GM19438 (cell line): ENCODE results near the gene RBFOX1.

Experiments
- ATAC-seq: cut with Tn5 transposase; IDR thresholded peaks from one replicate; pipeline ENCODE4 v1.9.1; 2021; ENCODE audit warnings: low read depth; ENCODE audit not compliant: unreplicated experiment

RBFOX1 gene

GRCh38 chr16:7332611-7333010 is at the start of gene RBFOX1:
Gene RBFOX1 (plus strand): TSS chr16:7332845.
- no peak for ATAC-seq

GRCh38 chr16:7284780-7285179 is 47.9 kb upstream of the RBFOX1 start:
- ATAC-seq: no peak

GRCh38 chr16:7285520-7285919 is 47.1 kb upstream of the RBFOX1 start:
- ATAC-seq: no peak

GRCh38 chr16:7289299-7289698 is 43.3 kb upstream of the RBFOX1 start:
- ATAC-seq: no peak

GRCh38 chr16:7290682-7291081 is 42.0 kb upstream of the RBFOX1 start:
- ATAC-seq: no peak

GRCh38 chr16:7294020-7294419 is 38.6 kb upstream of the RBFOX1 start:
- ATAC-seq: no peak

- no peak for ATAC-seq
Measured at GRCh38 chr16:7303052-7303610, 29.5 kb upstream of the RBFOX1 start.

GRCh38 chr16:7303660-7304200 is 28.9 kb upstream of the RBFOX1 start:
- ATAC-seq: no peak

- no peak for ATAC-seq
Measured at GRCh38 chr16:7304279-7304678, 28.4 kb upstream of the RBFOX1 start.

GRCh38 chr16:7304958-7305357 is 27.7 kb upstream of the RBFOX1 start:
- no peak for ATAC-seq

GRCh38 chr16:7313170-7313569 is 19.5 kb upstream of the RBFOX1 start:
- ATAC-seq: no peak

- ATAC-seq: no peak
Measured at GRCh38 chr16:7314163-7314562, 18.5 kb upstream of the RBFOX1 start.

- no peak for ATAC-seq
Measured at GRCh38 chr16:7315813-7316212, 16.8 kb upstream of the RBFOX1 start.

- ATAC-seq: no peak
Measured at GRCh38 chr16:7316281-7316888, 16.3 kb upstream of the RBFOX1 start.

- ATAC-seq: no peak
Measured at GRCh38 chr16:7317982-7318381, 14.7 kb upstream of the RBFOX1 start.

GRCh38 chr16:7318686-7319085 is 14.0 kb upstream of the RBFOX1 start:
- no peak for ATAC-seq

GRCh38 chr16:7319514-7319913 is 13.1 kb upstream of the RBFOX1 start:
- no peak for ATAC-seq

- ATAC-seq: no peak
Measured at GRCh38 chr16:7321661-7322060, 11.0 kb upstream of the RBFOX1 start.

- no peak for ATAC-seq
Measured at GRCh38 chr16:7324321-7324720, 8.3 kb upstream of the RBFOX1 start.

GRCh38 chr16:7325834-7326233 is 6.8 kb upstream of the RBFOX1 start:
- ATAC-seq: no peak

GRCh38 chr16:7330709-7331108 is 1.9 kb upstream of the RBFOX1 start:
- ATAC-seq: no peak

GRCh38 chr16:7331997-7332396 is 648 bp upstream of the RBFOX1 start:
- no peak for ATAC-seq
